NCI-H1436 treated with DMSO at 0.1 percent for 48 hours (cell line): ENCODE measurements around the gene PARP12.

Source experiments
- DNase-seq: peaks from one replicate; lab custom pipeline; 2025; lab: John Stamatoyannopoulos, UW

PARP12 gene

GRCh38 chr7:140035400-140036223 is 27.1 kb downstream of the PARP12 start:
- DNase-seq, result no peak

GRCh38 chr7:140034421-140034820 is 28.3 kb downstream of the PARP12 start:
- DNase-seq, result no peak

- DNase-seq, result no peak
Observed at GRCh38 chr7:140033779-140034363, 28.9 kb downstream of the PARP12 start.

GRCh38 chr7:140033036-140033435 is 29.7 kb downstream of the PARP12 start:
- DNase-seq, result no peak

- no peak for DNase-seq
Observed at GRCh38 chr7:140031364-140031763, 31.4 kb downstream of the PARP12 start.

- no peak for DNase-seq
Observed at GRCh38 chr7:140029072-140029471, 33.7 kb downstream of the PARP12 start.

GRCh38 chr7:140028311-140028710 is 34.4 kb downstream of the PARP12 start:
- no peak for DNase-seq

GRCh38 chr7:140027858-140028257 is 34.9 kb downstream of the PARP12 start:
- no peak for DNase-seq

GRCh38 chr7:140026935-140027334 is 35.8 kb downstream of the PARP12 start:
- DNase-seq, result no peak

GRCh38 chr7:140025814-140026433 is 36.8 kb downstream of the PARP12 start:
- DNase-seq, result no peak

GRCh38 chr7:140025241-140025640 is 37.5 kb downstream of the PARP12 start:
- no peak for DNase-seq

GRCh38 chr7:140024585-140024984 is 38.2 kb downstream of the PARP12 start:
- DNase-seq, result no peak

GRCh38 chr7:140023728-140024127 is 39.0 kb downstream of the PARP12 start:
- no peak for DNase-seq

- DNase-seq, result no peak
Observed at GRCh38 chr7:140022582-140023211, 40.1 kb downstream of the PARP12 start.

- DNase-seq, result no peak
Observed at GRCh38 chr7:140021603-140022002, 41.1 kb downstream of the PARP12 start.

GRCh38 chr7:140019606-140020005 is 43.1 kb downstream of the PARP12 start:
- DNase-seq, result no peak

GRCh38 chr7:140019172-140019571 is 43.6 kb downstream of the PARP12 start:
- no peak for DNase-seq

GRCh38 chr7:140018125-140019043 is 44.4 kb downstream of the PARP12 start:
- no peak for DNase-seq

GRCh38 chr7:140017543-140017942 is 45.2 kb downstream of the PARP12 start:
- no peak for DNase-seq

- DNase-seq, result no peak
Observed at GRCh38 chr7:140017034-140017433, 45.7 kb downstream of the PARP12 start.

- no peak for DNase-seq
Observed at GRCh38 chr7:140016540-140016939, 46.2 kb downstream of the PARP12 start.
